PC-3 (cell line): ENCODE measurements around the gene AACS.

Experiments used
- CTCF ChIP-seq: fragments of 300-600 bp; sonication (generic); conservative IDR thresholded peaks from 2 replicates; pipeline ENCODE4 v1.5.1; 2017; ENCODE audit warnings: antibody characterized with exemption, low read depth, mild to moderate bottlenecking, low read length
- EZH2 ChIP-seq: fragments of 300-600 bp; sonication (generic); IDR thresholded peaks from one replicate; pipeline ENCODE4 v1.6.1; 2017; ENCODE audit warnings: antibody characterized with exemption, mild to moderate bottlenecking, low read length; ENCODE audit not compliant: unreplicated experiment

GRCh38 chr12:125050446-125050845, 14.8 kb upstream of the AACS start:
- TF ChIP-seq CTCF (no peak), EZH2 (no peak)
